Measurements from ENCODE around the gene HIGD1C.
"Not testable (repeated sequence)": the region's sequence is repeated elsewhere in the genome, so short reads cannot be mapped to it uniquely, and the experiment has no call there.

Gene HIGD1C

GRCh38 chr12:50952510-50952909 is at the start of gene HIGD1C:
TSS of gene HIGD1C (plus strand) at chr12:50952544. CDS start at chr12:50953999, 1,455 bp downstream.
- in situ Hi-C loops (cut with MboI; ENCODE audit: low sequenced_read_pairs), result no loop called here

- in situ Hi-C loops (cut with MboI; ENCODE audit: low sequenced_read_pairs), result not testable (repeated sequence)
Observed at GRCh38 chr12:50908479-50908878, 43.9 kb upstream of the HIGD1C start.

- in situ Hi-C loops (cut with MboI; ENCODE audit: low sequenced_read_pairs), result not testable (repeated sequence)
Observed at GRCh38 chr12:50912361-50912760, 40.0 kb upstream of the HIGD1C start.

GRCh38 chr12:50913224-50913623 is 39.1 kb upstream of the HIGD1C start:
- in situ Hi-C loops (cut with MboI; ENCODE audit: low sequenced_read_pairs), result no loop called here

- in situ Hi-C loops (cut with MboI; ENCODE audit: low sequenced_read_pairs), result no loop called here
Observed at GRCh38 chr12:50914872-50915484, 37.4 kb upstream of the HIGD1C start.

GRCh38 chr12:50916292-50916691 is 36.1 kb upstream of the HIGD1C start:
- in situ Hi-C loops (cut with MboI; ENCODE audit: low sequenced_read_pairs), result no loop called here

- in situ Hi-C loops (cut with MboI; ENCODE audit: low sequenced_read_pairs), result no loop called here
Observed at GRCh38 chr12:50918584-50919316, 33.6 kb upstream of the HIGD1C start.

- in situ Hi-C loops (cut with MboI; ENCODE audit: low sequenced_read_pairs), result no loop called here
Observed at GRCh38 chr12:50922820-50923219, 29.5 kb upstream of the HIGD1C start.

- in situ Hi-C loops (cut with MboI; ENCODE audit: low sequenced_read_pairs), result no loop called here
Observed at GRCh38 chr12:50923361-50924130, 28.8 kb upstream of the HIGD1C start.

- in situ Hi-C loops (cut with MboI; ENCODE audit: low sequenced_read_pairs), result no loop called here
Observed at GRCh38 chr12:50924131-50924438, 28.3 kb upstream of the HIGD1C start.

GRCh38 chr12:50924439-50925341 is 27.7 kb upstream of the HIGD1C start:
- in situ Hi-C loops (cut with MboI; ENCODE audit: low sequenced_read_pairs), result no loop called here

GRCh38 chr12:50925342-50925651 is 27.0 kb upstream of the HIGD1C start:
- in situ Hi-C loops (cut with MboI; ENCODE audit: low sequenced_read_pairs), result no loop called here

GRCh38 chr12:50925920-50926319 is 26.4 kb upstream of the HIGD1C start:
- in situ Hi-C loops (cut with MboI; ENCODE audit: low sequenced_read_pairs), result no loop called here

- in situ Hi-C loops (cut with MboI; ENCODE audit: low sequenced_read_pairs), result no loop called here
Observed at GRCh38 chr12:50926415-50926814, 25.9 kb upstream of the HIGD1C start.

GRCh38 chr12:50926932-50927331 is 25.4 kb upstream of the HIGD1C start:
- in situ Hi-C loops (cut with MboI; ENCODE audit: low sequenced_read_pairs), result not testable (repeated sequence)

GRCh38 chr12:50927356-50927755 is 25.0 kb upstream of the HIGD1C start:
- in situ Hi-C loops (cut with MboI; ENCODE audit: low sequenced_read_pairs), result no loop called here

- in situ Hi-C loops (cut with MboI; ENCODE audit: low sequenced_read_pairs), result no loop called here
Observed at GRCh38 chr12:50927766-50928224, 24.5 kb upstream of the HIGD1C start.

- in situ Hi-C loops (cut with MboI; ENCODE audit: low sequenced_read_pairs), result no loop called here
Observed at GRCh38 chr12:50928392-50928791, 24.0 kb upstream of the HIGD1C start.

GRCh38 chr12:50929831-50930230 is 22.5 kb upstream of the HIGD1C start:
- in situ Hi-C loops (cut with MboI; ENCODE audit: low sequenced_read_pairs), result no loop called here

GRCh38 chr12:50930477-50930876 is 21.9 kb upstream of the HIGD1C start:
- in situ Hi-C loops (cut with MboI; ENCODE audit: low sequenced_read_pairs), result not testable (repeated sequence)

GRCh38 chr12:50932787-50933280 is 19.5 kb upstream of the HIGD1C start:
- in situ Hi-C loops (cut with MboI; ENCODE audit: low sequenced_read_pairs), result no loop called here
